H9 (cell line): Measurements from ENCODE around the gene NKD2. TPM values are rescaled to one million over a fixed set of nuclear protein-coding genes. Genes with fewer than 3 reads are reported as not detected.

ENCODE experiments used
- DNase-seq: peaks from one replicate; pipeline ENCODE4 v3.0.0-alpha.2; 2017
- H2AFZ ChIP-seq: one replicate; pipeline ENCODE4 v1.6.1; 2013; ENCODE audit warnings: mild to moderate bottlenecking, low read length, control low read depth, moderate library complexity
- H2AK5ac ChIP-seq: 2 replicates; pipeline ENCODE4 v1.6.1; 2013; ENCODE audit warnings: low read length, control low read depth, mixed read lengths; ENCODE audit not compliant: insufficient read length
- H2BK120ac ChIP-seq: one replicate; pipeline ENCODE4 v1.6.1; 2013; ENCODE audit warnings: low read depth, mild to moderate bottlenecking, low read length, control low read depth, inconsistent platforms; ENCODE audit not compliant: poor library complexity, severe bottlenecking
- H2BK12ac ChIP-seq: 2 replicates; pipeline ENCODE4 v1.6.1; 2013; ENCODE audit warnings: low read length, control low read depth, mixed read lengths, low read depth; ENCODE audit not compliant: insufficient read length
- H2BK15ac ChIP-seq: 2 replicates; pipeline ENCODE4 v1.6.1; 2013; ENCODE audit warnings: low read depth, low read length, control low read depth
- H2BK20ac ChIP-seq: one replicate; pipeline ENCODE4 v1.6.1; 2013; ENCODE audit warnings: low read depth, mild to moderate bottlenecking, low read length, control low read depth, inconsistent platforms; ENCODE audit not compliant: poor library complexity, severe bottlenecking
- H2BK5ac ChIP-seq: 2 replicates; pipeline ENCODE4 v1.6.1; 2013; ENCODE audit warnings: low read length, control low read depth, mixed read lengths; ENCODE audit not compliant: insufficient read length
- H3K14ac ChIP-seq: 2 replicates; pipeline ENCODE4 v1.6.1; 2013; ENCODE audit warnings: low read length, control low read depth; ENCODE audit not compliant: insufficient read depth
- H3K18ac ChIP-seq: 2 replicates; pipeline ENCODE4 v1.6.1; 2013; ENCODE audit warnings: low read depth, mild to moderate bottlenecking, mixed read lengths, low read length, control low read depth; ENCODE audit not compliant: insufficient read length
- H3K23ac ChIP-seq: 2 replicates; pipeline ENCODE4 v1.6.1; 2013; ENCODE audit warnings: low read length, control low read depth, mixed read lengths, low read depth; ENCODE audit not compliant: insufficient read length
- H3K23me2 ChIP-seq: 2 replicates; pipeline ENCODE4 v1.6.1; 2013; ENCODE audit warnings: low read depth, mild to moderate bottlenecking, mixed read lengths, low read length, control low read depth; ENCODE audit not compliant: insufficient read length, poor library complexity, severe bottlenecking
- H3K27ac ChIP-seq: 2 replicates; pipeline ENCODE4 v1.5.1; 2013; ENCODE audit warnings: low read length, control low read depth, mixed read lengths, low read depth; ENCODE audit not compliant: insufficient read length
- H3K27me3 ChIP-seq: 2 replicates; pipeline ENCODE4 v1.6.1; 2013; ENCODE audit warnings: low read length, control low read depth, inconsistent platforms; ENCODE audit not compliant: insufficient read depth
- H3K4ac ChIP-seq: 2 replicates; pipeline ENCODE4 v1.6.1; 2013; ENCODE audit warnings: low read depth, mild to moderate bottlenecking, control low read depth, inconsistent platforms, low read length, moderate library complexity
- H3K4me1 ChIP-seq: 2 replicates; pipeline ENCODE4 v1.6.1; 2013; ENCODE audit warnings: low read length, control low read depth, inconsistent platforms; ENCODE audit not compliant: insufficient read depth
- H3K4me2 ChIP-seq: 2 replicates; pipeline ENCODE4 v1.6.1; 2013; ENCODE audit warnings: low read length, control low read depth, mixed read lengths; ENCODE audit not compliant: insufficient read length, insufficient read depth
- H3K56ac ChIP-seq: 2 replicates; pipeline ENCODE4 v1.6.1; 2013; ENCODE audit warnings: low read depth, mild to moderate bottlenecking, mixed read lengths, low read length, control low read depth; ENCODE audit not compliant: insufficient read length
- H3K79me1 ChIP-seq: 2 replicates; pipeline ENCODE4 v1.6.1; 2013; ENCODE audit warnings: low read depth, mild to moderate bottlenecking, moderate library complexity, low read length, control low read depth, inconsistent platforms; ENCODE audit not compliant: insufficient read depth, poor library complexity, severe bottlenecking
- H3K79me2 ChIP-seq: 2 replicates; pipeline ENCODE4 v1.6.1; 2013; ENCODE audit warnings: low read length, control low read depth, inconsistent platforms; ENCODE audit not compliant: insufficient read depth
- H3K9ac ChIP-seq: 2 replicates; pipeline ENCODE4 v1.6.1; 2013; ENCODE audit warnings: low read length, control low read depth, mixed read lengths; ENCODE audit not compliant: insufficient read length; ENCODE audit errors: extremely low read depth
- H3K9me3 ChIP-seq: one replicate; pipeline ENCODE4 v1.6.1; 2013; ENCODE audit warnings: low read depth, low read length, inconsistent platforms; ENCODE audit not compliant: control insufficient read depth
- H3T11ph ChIP-seq: one replicate; pipeline ENCODE4 v1.6.1; 2013; ENCODE audit warnings: mild to moderate bottlenecking, low read length, control low read depth, inconsistent platforms
- H4K20me1 ChIP-seq: one replicate; pipeline ENCODE4 v1.6.1; 2013; ENCODE audit not compliant: control insufficient read depth, insufficient read length, insufficient read depth
- H4K5ac ChIP-seq: 2 replicates; pipeline ENCODE4 v1.6.1; 2013; ENCODE audit warnings: low read depth, mild to moderate bottlenecking, mixed read lengths, low read length, control low read depth; ENCODE audit not compliant: insufficient read length
- H4K8ac ChIP-seq: replicated peaks from 2 replicates; pipeline ENCODE4 v1.6.1; 2013; ENCODE audit warnings: low read length, control low read depth, mixed read lengths, low read depth; ENCODE audit not compliant: insufficient read length
- H4K91ac ChIP-seq: 2 replicates; pipeline ENCODE4 v1.6.1; 2013; ENCODE audit warnings: low read depth, mild to moderate bottlenecking, moderate library complexity, mixed read lengths, low read length, control low read depth; ENCODE audit not compliant: insufficient read length
- H3K27ac Mint-ChIP-seq, 3 experiments: 2 replicates in 2 of 3; 3 replicates in 1 of 3; pipeline ENCODE4 v1.8.0; 2020 to 2021; ENCODE audit warnings: mixed read lengths in 3 of 3, mild to moderate bottlenecking in 1 of 3, moderate library complexity in 1 of 3
- H3K27me3 Mint-ChIP-seq: 2 replicates; pipeline ENCODE4 v1.8.0; 2021; ENCODE audit warnings: low read depth, mild to moderate bottlenecking, moderate library complexity, mixed read lengths
- H3K36me3 Mint-ChIP-seq, 3 experiments: 2 replicates in 2 of 3; 3 replicates in 1 of 3; pipeline ENCODE4 v1.8.0; 2020 to 2021; ENCODE audit warnings: low read depth in 3 of 3, mixed read lengths in 3 of 3; ENCODE audit not compliant: insufficient read depth in 1 of 3
- H3K4me1 Mint-ChIP-seq, 2 experiments: 2 replicates each; pipeline ENCODE4 v1.8.0; 2020; ENCODE audit warnings: mixed read lengths in 2 of 2
- H3K4me3 Mint-ChIP-seq, 2 experiments: 2 replicates in 1 of 2; 3 replicates in 1 of 2; pipeline ENCODE4 v1.8.0; 2020 to 2021; ENCODE audit warnings: mild to moderate bottlenecking in 2 of 2, mixed read lengths in 2 of 2, moderate library complexity in 1 of 2
- H3K9me3 Mint-ChIP-seq, 2 experiments: 2 replicates in 1 of 2; 3 replicates in 1 of 2; pipeline ENCODE4 v1.8.0; 2020; ENCODE audit warnings: mild to moderate bottlenecking in 2 of 2, mixed read lengths in 2 of 2, moderate library complexity in 1 of 2
- WGBS: extraction: QIAGEN DNeasy Blood & Tissue Kit; methylation state at CpG from one replicate; pipeline ENCODE4 v1.1.7; 2013; ENCODE audit warnings: missing lambda C conversion rate, low lambda C conversion rate, mixed read lengths; ENCODE audit not compliant: insufficient read length; ENCODE audit errors: extremely low coverage; 5-methylcytosine and 5-hydroxymethylcytosine counted together
- total RNA-seq: library from RNA; stranded (reverse); gene quantifications from 2 replicates; pipeline ENCODE4 v1.2.1, GENCODE V29; 2021
- TF ChIP-seq, protein P1 (sequence below): fragments of 200-600 bp; sonication (generic); conservative IDR thresholded peaks from 3 replicates; pipeline ENCODE4 v1.8.0; 2021; ENCODE audit warnings: antibody characterized with exemption, mild to moderate bottlenecking

NKD2 gene
- total RNA-seq, 1 experiment from 2014 or later, result 7.3 TPM

DNA sequence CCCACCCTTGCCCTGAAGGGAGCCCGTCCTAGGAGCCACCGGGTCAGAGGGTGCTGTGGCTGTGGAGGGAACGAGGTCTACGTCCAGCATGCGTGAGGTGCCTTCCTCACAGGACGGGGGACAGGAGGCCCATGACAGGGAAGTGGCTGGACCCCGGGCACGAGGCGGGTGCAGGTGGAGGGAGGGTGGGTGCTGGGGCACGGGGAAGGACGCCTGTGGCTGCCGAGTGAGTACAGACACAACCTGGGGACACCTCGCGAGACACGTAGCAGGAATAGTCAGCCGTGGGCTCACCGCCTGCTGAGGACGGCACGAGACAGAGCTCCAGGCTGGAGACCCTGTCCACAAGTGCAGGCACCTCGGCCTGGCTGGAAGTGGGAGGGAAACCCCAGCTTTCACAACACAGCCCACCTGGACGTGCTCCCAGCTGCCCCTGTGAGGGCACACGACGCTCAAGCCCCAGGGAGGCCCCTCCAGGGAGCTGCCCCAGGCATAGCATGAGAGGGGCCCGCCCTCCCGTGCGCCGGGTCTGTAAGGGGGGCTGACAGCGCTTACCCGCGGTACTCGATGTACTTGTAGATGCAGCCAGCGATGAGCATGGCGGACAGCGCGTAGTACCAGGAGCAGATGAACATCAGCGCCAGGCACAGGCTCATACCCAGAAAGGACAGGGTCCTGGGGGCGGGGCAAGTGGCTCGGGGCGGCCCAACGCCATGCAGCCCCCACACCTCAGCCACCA is 66.4 kb downstream of the NKD2 start:
- Histone ChIP-seq H2AK5ac (no peak overlapping the region), H3K79me2 (no peaks in the 10 kb centered on the region; the same call in 1 of the 2 replicates), H2AFZ (no peak overlapping the region), H3T11ph (no peak overlapping the region), H4K91ac (no peak overlapping the region), H3K4ac (no peak overlapping the region), H4K8ac (no peak overlapping the region), H3K9me3 (no peaks in the 10 kb centered on the region), H3K18ac (no peak overlapping the region), H3K14ac (no peak overlapping the region), H3K23ac (no peak overlapping the region), H3K27ac (no peak overlapping the region), H2BK120ac (no peak overlapping the region), H2BK12ac (no peak overlapping the region), H2BK15ac (no peak overlapping the region), H3K4me2 (no peak overlapping the region), H3K9ac (no peak overlapping the region), H3K56ac (no peak overlapping the region), H3K4me1 (no peaks in the 10 kb centered on the region), H2BK20ac (no peak overlapping the region), H4K5ac (no peak overlapping the region), H2BK5ac (no peak overlapping the region), H3K27me3 (no peaks in the 10 kb centered on the region), H4K20me1 (no peaks in the 10 kb centered on the region), H3K23me2 (no peaks in the 10 kb centered on the region), H3K79me1 (no peaks in the 10 kb centered on the region)
- Mint-ChIP-seq H3K9me3 (no peaks in the 10 kb centered on the region), H3K4me1 (no peaks in the 10 kb centered on the region), H3K36me3 (peaks cover 0 to 21% (median 18%) of the 10 kb centered on the region in 3 experiments; a peak in 5 of 7 replicates), H3K27ac (no peak overlapping the region), H3K27me3 (no peaks in the 10 kb centered on the region), H3K4me3 (no peak overlapping the region)
- no peak for DNase-seq
- no CpG with 5 or more reads among the region's 40 CpGs for WGBS
- TF ChIP-seq, protein P1, sequence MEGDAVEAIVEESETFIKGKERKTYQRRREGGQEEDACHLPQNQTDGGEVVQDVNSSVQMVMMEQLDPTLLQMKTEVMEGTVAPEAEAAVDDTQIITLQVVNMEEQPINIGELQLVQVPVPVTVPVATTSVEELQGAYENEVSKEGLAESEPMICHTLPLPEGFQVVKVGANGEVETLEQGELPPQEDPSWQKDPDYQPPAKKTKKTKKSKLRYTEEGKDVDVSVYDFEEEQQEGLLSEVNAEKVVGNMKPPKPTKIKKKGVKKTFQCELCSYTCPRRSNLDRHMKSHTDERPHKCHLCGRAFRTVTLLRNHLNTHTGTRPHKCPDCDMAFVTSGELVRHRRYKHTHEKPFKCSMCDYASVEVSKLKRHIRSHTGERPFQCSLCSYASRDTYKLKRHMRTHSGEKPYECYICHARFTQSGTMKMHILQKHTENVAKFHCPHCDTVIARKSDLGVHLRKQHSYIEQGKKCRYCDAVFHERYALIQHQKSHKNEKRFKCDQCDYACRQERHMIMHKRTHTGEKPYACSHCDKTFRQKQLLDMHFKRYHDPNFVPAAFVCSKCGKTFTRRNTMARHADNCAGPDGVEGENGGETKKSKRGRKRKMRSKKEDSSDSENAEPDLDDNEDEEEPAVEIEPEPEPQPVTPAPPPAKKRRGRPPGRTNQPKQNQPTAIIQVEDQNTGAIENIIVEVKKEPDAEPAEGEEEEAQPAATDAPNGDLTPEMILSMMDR, result no peak
